K562 (cell line): ENCODE data around the gene PYY. TPM values are rescaled to one million over a fixed set of nuclear protein-coding genes. Genes with fewer than 3 reads are reported as not detected.

ENCODE experiments used
- ATAC-seq: fragments of 200-7000 bp; cut with Tn5 transposase; 3 replicates; pipeline ENCODE4 v1.9.1; 2020; ENCODE audit warnings: moderate library complexity
- BruUV-seq: library from RNA; stranded (reverse); fragments of 400-500 nt; replicated peaks from 2 replicates; lab custom pipeline; 2021; lab: Mats Ljungman, UMichigan
- CTCF ChIA-PET: fragments of 300-600 bp; formaldehyde crosslinking; extraction: SDS; loops from one replicate; lab custom pipeline; 2021; ENCODE audit warnings: low intra/inter-chr PET ratio; lab: Yijun Ruan, JAX
- POLR2A ChIA-PET: fragments of 300-600, 350-650 bp; sonication (Branson Sonifier 250); formaldehyde crosslinking; extraction: SDS; loops from one replicate; lab custom pipeline; 2021; ENCODE audit warnings: antibody characterized with exemption, inconsistent platforms; lab: Yijun Ruan, JAX
- DNase-seq, 4 experiments: peaks; one replicate each; pipeline versions ENCODE4 v3.0.0 to v3.0.0-alpha.2; 2011 to 2018; ENCODE audit warnings: low spot score in 3 of 4, mixed read lengths in 3 of 4; ENCODE audit errors: extremely low read depth in 1 of 4
- FAIRE-seq: peaks from 2 replicates; lab custom pipeline; 2011; peaks lifted over from hg19 to GRCh38; lab: Jason Lieb, UNC
- H2AFZ ChIP-seq: 2 replicates; pipeline ENCODE4 v1.6.0; 2011; ENCODE audit warnings: low read depth, low read length, control low read depth, inconsistent platforms
- H3K27ac ChIP-seq: fragments of 200-600 bp; 3 replicates; pipeline ENCODE4 v1.8.0; 2011; ENCODE audit warnings: low read depth, mild to moderate bottlenecking, control low read depth, inconsistent platforms, low read length, moderate library complexity, mixed read lengths; ENCODE audit errors: extremely low read depth
- H3K27me3 ChIP-seq, 2 experiments: fragments of 300-600 bp in 1 of 2; 2 replicates in 1 of 2; 3 replicates in 1 of 2; pipeline versions ENCODE4 v1.6.0 to v1.8.0; 2011; ENCODE audit warnings: inconsistent platforms in 2 of 2, low read length in 2 of 2, mild to moderate bottlenecking in 1 of 2, mixed read lengths in 1 of 2, moderate library complexity in 1 of 2; ENCODE audit not compliant: control insufficient read depth in 2 of 2, insufficient read depth in 2 of 2
- H3K36me3 ChIP-seq: fragments of 300-600 bp; 3 replicates; pipeline ENCODE4 v1.8.0; 2011; ENCODE audit warnings: mild to moderate bottlenecking, low read length, inconsistent platforms; ENCODE audit not compliant: control insufficient read depth, insufficient read depth
- H3K4me1 ChIP-seq, 2 experiments: fragments of 200-600 bp in 1 of 2; replicated peaks in 1 of 2; 2 replicates in 1 of 2; 3 replicates in 1 of 2; pipeline versions ENCODE4 v1.5.1 to v1.8.0; 2011; ENCODE audit warnings: inconsistent platforms in 2 of 2, low read length in 2 of 2, mild to moderate bottlenecking in 1 of 2, mixed read lengths in 1 of 2, moderate library complexity in 1 of 2; ENCODE audit not compliant: control insufficient read depth in 2 of 2, insufficient read depth in 2 of 2
- H3K4me2 ChIP-seq: 2 replicates; pipeline ENCODE4 v1.6.1; 2011; ENCODE audit warnings: low read length, control low read depth, inconsistent platforms, mixed read lengths; ENCODE audit not compliant: insufficient read depth
- H3K4me3 ChIP-seq: fragments of 200-600 bp; sonication (generic), shearing (Covaris generic); 2 replicates; pipeline ENCODE4 v1.5.1; 2016; ENCODE audit warnings: control low read depth, inconsistent platforms
- H3K79me2 ChIP-seq: fragments of 200-600 bp; 3 replicates; pipeline ENCODE4 v1.8.0; 2011; ENCODE audit warnings: low read length, inconsistent platforms; ENCODE audit not compliant: control insufficient read depth, insufficient read depth
- H3K9ac ChIP-seq, 2 experiments: 2 replicates each; pipeline versions ENCODE4 v1.6.0 to v1.6.1; 2011; ENCODE audit warnings: low read depth in 2 of 2, low read length in 2 of 2, control low read depth in 1 of 2, inconsistent platforms in 1 of 2, mild to moderate bottlenecking in 1 of 2, mixed read lengths in 1 of 2; ENCODE audit not compliant: insufficient read depth in 1 of 2
- H3K9me1 ChIP-seq: one replicate; pipeline ENCODE4 v1.6.0; 2011; ENCODE audit warnings: inconsistent platforms, mild to moderate bottlenecking, low read length, moderate library complexity; ENCODE audit not compliant: control insufficient read depth, insufficient read depth
- H3K9me3 ChIP-seq: replicated peaks from 2 replicates; pipeline ENCODE4 v1.5.1; 2011; ENCODE audit warnings: low read depth, low read length, inconsistent platforms; ENCODE audit not compliant: control insufficient read depth, insufficient read depth
- H4K20me1 ChIP-seq: replicated peaks from 2 replicates; pipeline ENCODE4 v1.6.1; 2011; ENCODE audit warnings: low read length, inconsistent platforms, mixed read lengths; ENCODE audit not compliant: control insufficient read depth, insufficient read depth
- BRD9 ChIP-seq: fragments of 450-650 bp; IDR thresholded peaks from 2 replicates; pipeline ENCODE4 v1.6.1; 2018; ENCODE audit warnings: low read depth; ENCODE audit not compliant: partially characterized antibody
- CC2D1A ChIP-seq: fragments of 450-650 bp; IDR thresholded peaks from 2 replicates; pipeline ENCODE4 v1.6.1; 2017; ENCODE audit warnings: mild to moderate bottlenecking
- GATAD2A ChIP-seq: fragments of 450-650 bp; IDR thresholded peaks from 2 replicates; pipeline ENCODE4 v1.6.1; 2017
- HNRNPK ChIP-seq: fragments of 200-400 bp; formaldehyde crosslinking; IDR thresholded peaks from one replicate; pipeline ENCODE4 v1.6.1; 2018; ENCODE audit warnings: mild to moderate bottlenecking, low read depth, low read length; ENCODE audit not compliant: poor library complexity, severe bottlenecking
- MBD1 ChIP-seq: fragments of 250-450 bp; sonication (Bioruptor Pico); IDR thresholded peaks from 2 replicates; pipeline ENCODE4 v1.8.0; 2022; ENCODE audit warnings: inconsistent platforms
- SIX5 ChIP-seq, 2 experiments: IDR thresholded peaks; 2 replicates each; pipeline ENCODE4 v1.6.1; 2011; ENCODE audit warnings: low read length in 2 of 2, borderline replicate concordance in 1 of 2, low read depth in 1 of 2, mild to moderate bottlenecking in 1 of 2, moderate library complexity in 1 of 2; ENCODE audit not compliant: insufficient read depth in 1 of 2
- TEAD4 ChIP-seq, 2 experiments: sonication (generic) in 1 of 2; formaldehyde crosslinking in 1 of 2; IDR thresholded peaks; 2 replicates each; pipeline versions ENCODE4 v1.6.1 to v1.8.0; 2012 to 2022; ENCODE audit warnings: borderline replicate concordance in 1 of 2, inconsistent platforms in 1 of 2, low read length in 1 of 2, mild to moderate bottlenecking in 1 of 2, missing genetic modification reagents in 1 of 2
- USF1 ChIP-seq: sonication (generic); formaldehyde crosslinking; IDR thresholded peaks from 2 replicates; pipeline ENCODE4 v1.9.0; 2022; ENCODE audit warnings: mild to moderate bottlenecking, missing genetic modification reagents
- WGBS: fragments of 100-300 bp; shearing (Covaris generic); methylation state at CpG from one replicate; pipeline ENCODE4 v1.1.6; 2016; ENCODE audit warnings: low coverage, mixed read lengths; ENCODE audit not compliant: insufficient coverage; ENCODE audit errors: missing lambda C conversion rate; 5-methylcytosine and 5-hydroxymethylcytosine counted together
- in situ Hi-C: fragments of 300-500 bp; cut with MboI; formaldehyde crosslinking; loops from 4 replicates; pipeline ENCODE4 v1.15.0; 2018; ENCODE audit warnings: inconsistent platforms, mixed read lengths
- intact Hi-C: fragments of 100-400 bp; cut with micrococcal nuclease; formaldehyde crosslinking; loops from 2 replicates; pipeline ENCODE4 v1.14.2; 2022
- polyA plus RNA-seq, 8 experiments: library from polyadenylated mRNA; depleted of rRNA in 4 of 8; stranded (reverse) in 5 of 8; unstranded in 3 of 8; fragments of >200 nt; fragmentation: Nextera tagmentation in 2 of 8; fragmentation: Illumina TruSeq in 1 of 8; extraction: Ambion mirVana in 2 of 8; extraction: Trizol in 1 of 8; gene quantifications; 2 replicates each; pipeline versions ENCODE4 v1.2.1 to v1.2.3, GENCODE V29; 2011 to 2014; ENCODE audit warnings: inconsistent platforms in 1 of 8, missing spikeins in 1 of 8
- total RNA-seq, 7 experiments: library from RNA; depleted of rRNA in 6 of 7; stranded (reverse); fragments of >200 nt in 6 of 7; fragmentation: Illumina TruSeq in 2 of 7; extraction: Trizol in 2 of 7; gene quantifications; 2 replicates each; pipeline versions ENCODE4 v1.2.1 to v1.2.3, GENCODE V29; 2011 to 2021; ENCODE audit warnings: low replicate concordance in 1 of 7

The PYY gene
- total and polyA plus RNA-seq, 9 of the 15 experiments (the other 6 are each of a cell fraction or from before 2014, with no cell fraction given), result not detected

- TF ChIP-seq MBD1 (CRISPR knock-in tag) (no peak), BRD9 (no peak), TEAD4 (IDR thresholded peaks at IDR 0.05; ENCODE audit: low read length) (no peak), TEAD4 (CRISPR knock-in tag; IDR thresholded peaks at IDR 0.05; ENCODE audit: borderline replicate concordance) (no peak), SIX5 (IDR thresholded peaks at IDR 0.05; ENCODE audit: borderline replicate concordance in 1 of 2, insufficient read depth in 1 of 2, low read depth in 1 of 2, low read length in 2 of 2) (no peak), CC2D1A (no peak), USF1 (CRISPR knock-in tag) (no peak)
These were observed 13.6 kb upstream of the PYY start (continued) for GRCh38 chr17:43967251-43967875.

- Histone ChIP-seq H3K9me1 (no peaks in the 10 kb centered on the region), H3K27ac (no peak overlapping the region), H3K4me3 (no peak overlapping the region), H4K20me1 (0 out of 2 replicates have a peak, but pooled peaks cover 4% of the 10 kb centered on the region), H3K4me2 (no peak overlapping the region), H3K36me3 (no peaks in the 10 kb centered on the region), H3K4me1 (no peaks in the 10 kb centered on the region), H3K79me2 (no peaks in the 10 kb centered on the region), H3K9me3 (no peaks in the 10 kb centered on the region), H3K9ac (no peak overlapping the region), H3K27me3 (peaks cover 23 to 49% of the 10 kb centered on the region in 2 experiments; a peak in 4 of 5 replicates)
- intact Hi-C loops, result no loop called here
- no peak for ATAC-seq
- POLR2A ChIA-PET, result no interaction called here
- no peak for DNase-seq
- CTCF ChIA-PET, result interaction anchor here (0.6 kb wide), 1 partner anchor 30 kb away, joined by 3 read pairs; no protein-coding TSS in a partner anchor
- in situ Hi-C loops, result no loop called here
- WGBS, result 3% methylated on average over 3 of the region's 3 CpGs
- BruUV-seq, result no TSS peak
- no peak for FAIRE-seq
- TF ChIP-seq HNRNPK (no peak), GATAD2A (no peak)
- TF ChIP-seq, all 486 proteins: peak for 0
- H2AFZ ChIP-seq, result no peak overlapping the region
These were observed 12.5 kb upstream of the PYY start for GRCh38 chr17:43966276-43966675.
